Measurements from ENCODE around the gene MYH10.
A peak's percentile ranks its signal among the peaks of the same experiment; 100 is the strongest.
"Not testable (repeated sequence)": the region's sequence is repeated elsewhere in the genome, so short reads cannot be mapped to it uniquely, and the experiment has no call there.

The MYH10 gene

DNA sequence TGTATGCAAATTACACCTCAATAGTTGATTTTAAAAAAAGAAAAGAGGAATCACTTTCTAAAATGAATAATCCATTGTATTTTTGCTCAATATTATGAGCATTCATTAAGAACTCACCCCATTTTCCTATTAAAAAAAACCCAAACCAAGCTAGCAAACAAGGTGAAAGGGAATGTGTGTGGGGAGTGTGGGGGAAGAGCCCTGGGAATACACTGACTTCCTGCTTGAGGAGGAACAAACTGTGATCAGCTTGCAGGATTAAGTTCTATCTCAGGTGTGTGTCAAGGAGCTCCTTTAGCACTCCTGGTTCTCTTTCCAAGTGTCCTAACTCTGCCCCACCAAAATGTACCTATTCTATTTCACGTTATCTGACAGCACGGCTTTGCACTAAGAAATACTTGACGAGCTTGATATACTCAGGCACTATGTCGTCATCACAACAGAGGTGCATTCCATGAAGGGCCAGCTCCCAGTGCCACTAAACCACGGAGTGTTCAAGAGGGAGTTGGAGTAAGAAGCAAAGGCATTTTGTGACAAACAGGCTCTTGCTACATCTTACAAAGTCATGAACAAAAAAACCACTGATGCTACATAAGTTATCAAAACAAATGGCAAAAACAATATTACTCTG lies 73.2 kb downstream of the MYH10 start:
- DNase-seq (ENCODE audit: low spot score), result no peak
- no peak for FAIRE-seq

DNA sequence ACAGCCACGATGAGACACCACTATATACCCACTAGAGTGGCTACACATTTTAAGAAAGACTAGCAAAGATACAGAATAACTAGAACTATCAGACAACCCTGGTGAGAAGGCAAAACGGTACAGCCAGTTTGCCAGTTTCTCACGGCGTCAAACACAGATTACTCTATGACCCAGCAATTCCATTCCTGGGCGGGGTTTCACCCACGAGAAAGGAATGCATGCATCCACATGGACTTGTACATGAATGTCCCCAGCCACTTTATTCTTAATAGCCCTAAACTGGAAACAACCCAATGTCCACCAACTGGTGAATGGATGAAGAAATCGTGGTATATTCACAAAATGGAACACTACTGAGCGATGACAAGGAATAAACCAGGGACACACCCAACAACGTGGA lies 74.5 kb downstream of the MYH10 start:
- DNase-seq (ENCODE audit: low spot score) (no peak), FAIRE-seq (no peak)

DNA sequence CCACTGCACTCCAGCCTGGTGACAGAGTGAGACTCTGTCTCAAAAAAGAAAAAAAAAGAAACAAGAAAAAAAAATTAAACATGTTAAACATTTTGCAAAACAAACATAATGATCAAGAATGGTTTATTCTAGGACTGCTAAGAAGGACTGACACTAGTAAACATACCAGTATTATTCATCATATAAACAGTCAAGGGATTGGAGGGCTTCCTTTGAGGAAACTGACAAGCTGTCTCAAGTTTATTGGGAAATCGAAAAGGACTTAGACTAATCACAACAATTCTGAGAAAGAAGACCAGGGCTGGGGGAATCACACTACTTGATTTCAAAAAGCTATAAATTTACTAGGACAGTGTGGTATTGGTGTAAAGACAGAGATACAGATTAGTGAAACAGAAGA lies 75.5 kb downstream of the MYH10 start:
- DNase-seq (ENCODE audit: low spot score) (no peak), FAIRE-seq (no peak)

DNA sequence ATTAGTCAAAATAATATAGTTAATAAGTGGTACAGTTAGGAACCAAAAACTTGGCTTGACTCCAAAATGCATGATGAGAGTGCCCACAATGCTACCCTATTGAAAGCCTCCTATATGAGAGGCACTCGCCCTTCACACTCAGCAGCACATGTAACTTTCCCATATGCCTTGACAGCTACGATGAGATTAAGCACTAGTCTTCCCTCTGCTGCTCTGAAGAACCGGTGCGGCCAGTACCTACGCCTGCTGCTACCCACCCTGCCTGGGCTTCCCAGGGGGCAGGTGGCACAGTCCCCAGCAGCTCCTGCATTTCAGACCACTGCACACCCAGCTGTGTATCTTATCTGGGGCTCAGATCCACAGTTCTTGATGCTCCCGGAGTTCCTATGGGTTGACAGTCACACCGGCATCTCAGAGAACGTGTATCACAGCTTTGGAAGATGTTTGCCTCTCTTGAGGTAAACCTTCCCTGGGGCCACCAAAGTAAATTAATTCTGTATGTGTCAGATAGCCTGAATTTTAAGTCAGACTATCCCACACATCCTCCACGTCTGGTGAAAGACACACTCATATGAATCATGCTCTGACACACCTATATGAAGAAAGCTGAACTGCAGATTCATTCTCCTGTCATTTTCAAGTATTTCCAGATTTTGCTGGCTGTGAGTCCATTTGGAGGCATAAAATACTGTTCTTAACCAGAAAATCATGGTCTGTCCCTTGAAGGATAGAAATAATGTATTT lies 77.8 kb downstream of the MYH10 start:
- FAIRE-seq (no peak), DNase-seq (ENCODE audit: low spot score) (no peak)

DNA sequence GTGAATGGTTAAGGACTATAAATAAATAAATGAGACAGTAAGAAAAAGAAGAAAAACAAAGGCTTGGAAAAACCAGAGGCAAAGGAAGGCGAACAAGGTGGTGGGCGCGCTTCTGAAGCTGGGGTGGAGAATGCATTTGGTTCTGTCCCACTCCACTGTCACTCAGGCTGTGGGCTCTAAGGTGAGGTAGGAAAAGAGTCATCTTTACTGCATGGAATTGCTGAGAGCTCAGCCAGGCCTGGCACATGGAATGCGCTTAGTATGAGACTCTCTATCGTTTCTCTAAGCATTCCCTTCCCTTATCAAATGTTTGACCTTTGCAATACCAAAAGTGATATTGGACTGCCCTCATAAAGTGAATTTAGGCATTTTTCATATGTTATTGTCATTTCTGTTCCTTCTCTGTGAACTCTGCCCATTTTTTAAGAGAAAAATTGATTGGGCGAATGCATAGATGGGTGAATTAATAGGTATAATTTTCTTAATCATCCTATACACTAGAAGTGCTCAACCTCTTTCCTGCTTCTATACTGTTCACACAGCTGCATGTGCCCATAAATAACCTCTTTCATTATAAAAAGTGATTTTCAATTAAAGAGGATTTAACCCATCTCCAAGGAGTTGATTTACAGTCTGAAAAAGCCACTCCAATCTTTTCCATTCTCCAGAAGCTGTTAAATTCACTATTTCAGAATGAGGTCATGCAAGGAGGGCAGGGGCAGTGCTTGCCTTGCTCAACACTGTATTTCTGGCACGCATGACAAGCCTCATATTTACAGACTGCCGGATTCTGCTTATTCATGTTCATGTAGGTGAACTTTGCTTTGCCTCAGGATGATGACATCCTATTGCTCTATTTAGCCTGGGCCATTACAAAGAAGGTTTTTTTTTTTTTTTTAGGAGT lies 87.7 kb downstream of the MYH10 start:
- DNase-seq (ENCODE audit: low spot score) (peak; percentile 11), FAIRE-seq (no peak)

DNA sequence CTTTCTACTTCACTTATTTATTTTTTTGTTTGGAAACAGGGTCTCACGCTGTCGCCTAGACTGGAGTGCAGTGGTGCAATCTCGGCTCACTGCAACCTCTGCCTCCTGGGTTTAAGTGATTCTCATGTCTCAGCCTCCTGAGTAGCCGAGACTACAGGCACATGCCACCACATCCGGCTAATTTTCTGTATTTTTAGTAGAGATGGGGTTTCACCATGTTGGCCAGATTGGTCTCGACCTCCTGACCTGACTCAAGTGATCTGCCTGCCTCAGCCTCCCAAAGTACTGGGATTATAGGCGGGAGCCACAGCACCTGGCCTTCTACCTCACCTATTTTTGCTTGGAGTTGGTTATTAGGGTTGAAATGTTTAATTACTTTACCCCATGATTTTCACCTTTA lies 90.5 kb downstream of the MYH10 start:
- FAIRE-seq, result not testable (repeated sequence)

DNA sequence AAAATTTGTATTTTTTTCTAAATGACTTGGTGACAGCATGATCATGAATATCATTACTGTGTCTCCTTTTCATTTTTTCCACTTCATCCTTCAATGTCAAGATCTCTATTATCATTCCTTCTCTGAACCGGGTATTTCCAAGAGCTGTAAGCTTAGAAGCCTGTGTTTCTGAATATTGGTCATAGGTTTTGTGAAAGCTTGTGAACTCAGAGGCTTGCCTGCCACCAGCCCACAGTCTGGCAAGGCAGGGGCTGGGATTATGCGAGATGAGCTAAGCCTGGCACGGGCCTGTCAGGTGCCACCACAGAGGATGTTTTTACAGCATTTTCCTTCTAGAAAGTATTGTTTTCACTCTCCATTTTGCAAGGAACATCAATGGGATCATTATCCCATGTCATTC lies 92.8 kb downstream of the MYH10 start:
- DNase-seq (ENCODE audit: low spot score), result no peak
- no peak for FAIRE-seq

More for the DNA sequence above, 90.5 kb downstream of the MYH10 start:
- not testable (repeated sequence) for DNase-seq (ENCODE audit: low spot score)

DNA sequence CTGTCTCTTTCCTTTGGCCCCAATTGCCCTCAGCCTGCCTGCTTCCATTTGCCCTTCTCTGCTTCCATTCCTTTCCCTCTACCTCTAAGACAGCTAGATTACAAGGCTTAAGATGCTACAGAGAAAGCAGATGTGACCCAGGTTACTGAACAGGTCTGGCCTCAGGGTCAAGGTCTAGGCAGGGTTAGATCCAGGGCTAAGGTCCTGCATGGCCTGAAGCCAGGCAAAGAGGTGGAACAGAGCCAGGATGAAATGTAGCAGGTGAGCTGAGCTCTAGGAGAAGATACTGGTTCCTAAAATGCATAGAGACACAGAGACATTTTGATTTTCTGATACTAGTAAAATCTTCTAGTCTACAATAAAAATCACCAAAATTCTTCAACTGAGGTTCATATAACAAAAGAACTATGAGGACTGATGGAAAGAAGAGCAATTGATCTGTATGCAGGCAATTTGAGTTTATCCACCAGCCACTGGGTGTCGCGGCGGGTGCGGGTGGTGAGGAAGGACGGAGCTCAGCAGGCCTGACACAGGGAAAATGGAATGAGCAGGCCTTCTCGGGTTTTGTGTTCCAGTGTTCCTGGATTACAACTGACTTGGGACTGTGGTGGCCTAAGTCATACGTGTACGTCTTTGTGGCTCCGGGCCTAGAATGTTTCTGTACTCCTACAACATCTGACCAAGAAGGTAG lies 95.9 kb downstream of the MYH10 start:
- FAIRE-seq, result no peak

DNA sequence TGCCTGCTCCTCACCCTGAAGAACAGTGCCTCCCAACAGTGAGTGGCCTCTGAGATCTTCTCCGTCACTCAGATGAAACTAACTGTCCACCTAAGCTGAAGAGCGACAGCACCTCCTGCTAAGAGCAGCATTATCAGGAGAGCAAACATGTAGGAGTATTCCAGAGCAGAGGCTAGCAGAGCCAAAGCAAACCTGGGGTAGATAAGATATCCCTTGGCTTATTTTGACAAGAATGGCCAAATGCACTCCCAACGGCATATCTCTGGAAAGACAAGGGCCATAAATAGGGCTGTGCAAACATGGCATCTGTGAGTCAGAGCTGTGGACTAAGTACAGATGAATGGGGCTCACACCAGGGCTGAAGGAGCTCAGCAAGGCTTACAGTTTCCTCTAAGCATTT lies 98.5 kb downstream of the MYH10 start:
- FAIRE-seq (no peak), DNase-seq (ENCODE audit: low spot score) (no peak)

More for the DNA sequence above, 95.9 kb downstream of the MYH10 start:
- no peak for DNase-seq (ENCODE audit: low spot score)

DNA sequence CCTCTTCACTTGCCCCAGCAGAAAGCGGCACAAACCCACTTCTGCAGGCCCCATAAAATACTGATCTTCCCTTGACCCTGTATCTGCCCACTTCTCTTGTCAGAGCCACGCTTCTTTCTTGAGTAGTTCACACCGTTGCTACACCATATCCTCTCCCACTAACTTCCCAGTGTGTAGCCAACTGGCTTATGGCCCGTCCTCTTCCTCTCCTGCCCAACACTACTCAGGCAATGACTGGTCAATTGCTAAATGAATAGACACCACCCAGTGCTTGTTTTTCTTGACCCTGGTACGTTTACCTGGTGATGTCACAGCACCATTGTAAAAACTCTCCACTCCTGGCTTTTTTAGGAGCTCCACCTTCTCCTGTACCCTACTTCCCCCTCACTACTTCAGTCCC lies 107.9 kb downstream of the MYH10 start:
- DNase-seq (ENCODE audit: low spot score) (no peak), FAIRE-seq (no peak)

DNA sequence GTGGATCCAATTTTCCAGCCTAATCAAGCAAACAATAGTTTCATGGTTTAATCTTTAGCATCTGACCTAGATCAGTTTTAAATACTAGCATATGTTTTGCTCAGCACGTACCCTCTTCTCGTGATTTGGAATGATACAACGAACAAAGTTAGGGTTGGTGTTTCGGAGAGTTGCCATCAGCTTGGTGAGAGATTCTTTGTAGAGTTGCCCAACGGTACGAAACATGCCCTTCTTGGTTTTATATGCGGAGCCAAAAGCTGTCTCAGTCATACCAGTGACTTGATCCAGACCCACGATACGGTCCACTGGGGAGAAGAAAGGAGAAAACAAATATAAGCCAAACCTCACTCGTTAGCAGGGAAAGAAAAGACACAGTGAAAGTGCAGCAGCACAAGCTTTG lies 109.5 kb downstream of the MYH10 start:
- DNase-seq (ENCODE audit: low spot score) (no peak), FAIRE-seq (no peak)

DNA sequence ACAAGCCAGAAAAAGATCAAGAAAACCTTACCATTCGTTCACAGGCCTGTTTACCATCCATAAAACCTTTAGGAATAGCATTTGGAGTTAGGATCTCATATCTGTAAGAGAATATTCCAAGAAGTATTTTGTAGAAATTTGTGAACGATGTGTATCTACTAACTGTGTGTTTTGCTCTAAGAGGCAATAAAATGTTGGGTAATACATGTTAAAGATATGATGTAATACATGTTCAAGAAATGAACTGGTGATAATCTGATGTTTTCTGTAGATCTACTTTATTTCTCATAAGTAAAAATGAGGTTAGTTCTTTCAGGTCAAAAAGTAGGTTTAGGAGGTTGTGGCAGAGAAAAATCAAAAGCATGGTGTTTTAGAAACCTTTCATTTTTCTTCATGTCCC lies 111.7 kb downstream of the MYH10 start:
- DNase-seq (ENCODE audit: low spot score) (no peak), FAIRE-seq (no peak)

DNA sequence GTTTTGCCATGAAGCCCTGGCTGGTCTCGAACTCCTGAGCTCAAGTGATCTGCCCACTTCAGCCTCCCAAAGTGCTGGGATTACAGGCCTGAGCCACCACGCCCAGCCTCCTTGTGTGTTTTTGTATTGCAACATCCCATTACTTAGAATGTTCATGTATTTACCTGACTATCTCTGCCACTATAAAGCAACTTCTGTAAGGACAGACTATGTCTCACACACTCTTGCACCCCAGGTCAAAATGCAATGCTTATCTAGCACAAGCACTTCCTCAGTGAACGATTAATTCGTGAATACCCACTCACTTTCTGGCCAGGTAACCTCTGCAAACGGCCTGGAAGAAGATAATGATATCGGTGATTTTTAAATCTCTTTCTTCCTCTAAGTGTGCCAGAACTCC lies 112.2 kb downstream of the MYH10 start:
- no peak for FAIRE-seq

DNA sequence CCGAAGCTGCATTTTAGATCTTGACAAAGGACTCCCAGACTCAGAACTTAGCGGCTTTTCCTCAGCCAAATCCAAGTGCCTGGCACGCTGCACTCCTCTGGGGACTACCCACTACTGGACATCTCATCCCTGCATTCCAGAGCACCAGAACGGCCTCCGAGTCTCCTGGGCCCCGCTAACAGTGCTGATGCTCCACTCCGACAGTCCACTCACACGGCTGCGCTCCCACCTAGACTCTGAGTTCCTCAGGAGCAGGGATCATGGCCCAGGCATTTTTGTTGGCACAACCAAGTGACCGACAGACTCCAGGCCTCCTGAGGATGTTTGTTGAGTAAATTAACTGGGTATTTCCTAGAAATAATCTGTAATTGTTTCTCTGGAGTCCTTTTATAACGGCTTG lies 115.7 kb downstream of the MYH10 start:
- DNase-seq (ENCODE audit: low spot score) (no peak), FAIRE-seq (no peak)

More for the DNA sequence above, 112.2 kb downstream of the MYH10 start:
- no peak for DNase-seq (ENCODE audit: low spot score)

DNA sequence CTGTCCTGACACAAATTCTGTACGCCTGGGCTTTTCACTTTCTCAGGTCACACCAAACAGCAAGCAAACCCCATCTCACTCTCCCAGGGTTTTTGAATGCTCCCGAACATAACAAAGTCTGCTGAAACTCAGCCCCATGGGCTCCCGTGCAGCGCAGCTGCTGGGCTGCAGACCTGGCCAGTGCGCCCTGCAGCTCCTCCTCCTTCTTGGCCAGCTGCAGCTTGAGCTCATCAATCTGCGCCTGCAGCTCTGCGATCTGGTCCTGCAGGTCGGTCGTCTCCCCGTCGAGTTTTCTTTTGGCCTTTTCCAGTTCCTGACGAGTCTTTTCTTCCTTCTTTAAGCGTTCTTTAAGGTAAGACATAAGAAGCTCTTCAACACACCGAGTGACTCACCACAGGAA lies 124.4 kb downstream of the MYH10 start:
- FAIRE-seq (no peak), DNase-seq (ENCODE audit: low spot score) (no peak)

DNA sequence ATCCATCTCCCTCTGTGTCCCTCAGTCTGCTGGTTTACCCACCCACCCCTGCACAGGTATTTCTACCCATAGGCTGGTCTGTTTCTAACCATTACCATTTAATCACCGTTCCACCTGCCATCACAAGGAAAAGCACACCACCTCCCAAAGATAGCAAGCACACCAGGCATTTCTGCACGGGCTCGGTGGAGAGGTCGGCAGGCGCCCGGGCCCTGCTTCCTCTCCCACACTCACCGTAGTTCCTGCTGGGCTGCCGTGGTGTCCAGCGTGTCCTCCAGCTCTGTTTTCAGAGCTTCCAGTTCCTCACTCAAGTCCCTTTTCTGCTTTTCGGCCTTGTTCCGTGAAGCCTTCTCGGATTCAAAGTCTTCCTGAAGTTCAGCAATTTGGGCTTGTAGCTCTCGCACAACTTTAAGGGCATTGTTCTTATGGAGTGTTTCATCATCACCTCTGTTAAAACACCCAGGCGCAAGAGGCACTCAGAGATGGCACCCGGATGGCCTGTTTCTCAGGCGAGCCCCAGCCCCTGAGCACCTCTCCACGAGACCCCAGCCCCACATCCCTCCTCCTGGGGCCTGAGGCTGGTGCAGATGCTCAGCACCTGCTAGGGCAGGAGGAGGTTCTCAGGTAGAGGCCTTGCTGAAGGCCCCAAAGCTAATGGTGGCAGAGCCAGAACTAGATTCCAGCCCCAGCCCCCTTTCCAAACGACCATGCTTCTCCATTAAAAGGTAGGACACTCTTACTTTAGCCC lies 125.9 kb downstream of the MYH10 start:
- FAIRE-seq (no peak), DNase-seq (ENCODE audit: low spot score) (no peak)

DNA sequence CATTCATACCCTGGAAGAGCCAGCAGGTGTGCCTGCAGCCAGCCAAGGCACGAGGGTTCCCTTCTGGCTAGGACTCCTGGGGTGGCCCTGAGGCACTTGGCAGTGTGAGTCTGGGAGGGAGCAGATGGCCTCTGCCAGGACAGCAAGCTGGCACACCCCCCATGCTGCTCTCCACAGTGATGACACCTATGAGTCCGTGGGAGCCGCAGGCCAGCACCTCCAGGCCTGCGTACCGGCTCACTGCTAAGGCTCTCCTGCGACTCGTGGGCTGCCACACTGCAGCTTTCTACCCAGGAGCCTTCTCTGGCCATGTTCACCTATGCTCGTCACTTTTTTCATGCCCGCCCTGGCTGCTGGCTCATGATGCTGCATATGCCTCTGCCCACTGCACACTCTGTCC lies 126.7 kb downstream of the MYH10 start:
- FAIRE-seq, result no peak
- DNase-seq (ENCODE audit: low spot score), result no peak

DNA sequence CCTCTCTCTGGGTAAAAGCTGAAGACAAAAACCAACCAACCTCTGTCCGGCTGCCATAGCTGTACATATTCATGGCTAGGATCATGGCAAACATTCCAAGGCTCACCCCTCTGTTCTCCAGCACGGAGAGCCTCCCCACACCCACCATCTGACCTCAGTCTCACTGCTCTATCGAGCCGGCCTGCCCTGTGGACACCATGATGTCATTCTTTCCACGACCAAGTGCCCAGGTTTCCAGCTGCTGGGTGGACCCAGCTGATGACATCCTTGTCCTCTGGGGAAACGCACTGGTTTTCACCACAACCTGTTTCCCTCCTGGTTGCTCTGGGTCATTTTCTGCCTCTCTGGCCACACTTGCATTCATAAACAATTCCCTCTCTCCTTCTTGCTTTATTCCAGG lies 127.2 kb downstream of the MYH10 start:
- no peak for DNase-seq (ENCODE audit: low spot score)
- no peak for FAIRE-seq

DNA sequence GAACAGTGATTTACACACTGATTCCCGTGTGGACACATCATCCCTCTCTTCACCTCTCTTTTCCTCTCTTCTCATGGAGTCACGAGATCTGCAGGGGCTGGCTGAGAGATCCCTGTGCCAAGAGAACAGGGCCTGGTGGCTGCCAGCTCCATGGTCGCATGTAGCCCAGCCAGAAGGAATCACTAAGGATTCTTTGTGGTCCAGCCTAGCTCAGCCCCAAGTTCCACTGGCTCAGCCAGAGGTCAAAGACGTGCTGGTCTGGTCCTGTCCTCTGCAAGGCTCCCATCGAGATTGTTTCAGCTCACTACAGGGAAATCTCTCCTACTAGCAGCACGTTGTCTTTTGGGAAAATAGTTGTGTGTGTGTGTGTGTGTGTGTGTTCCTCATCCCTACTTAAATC lies 128.4 kb downstream of the MYH10 start:
- no peak for FAIRE-seq

DNA sequence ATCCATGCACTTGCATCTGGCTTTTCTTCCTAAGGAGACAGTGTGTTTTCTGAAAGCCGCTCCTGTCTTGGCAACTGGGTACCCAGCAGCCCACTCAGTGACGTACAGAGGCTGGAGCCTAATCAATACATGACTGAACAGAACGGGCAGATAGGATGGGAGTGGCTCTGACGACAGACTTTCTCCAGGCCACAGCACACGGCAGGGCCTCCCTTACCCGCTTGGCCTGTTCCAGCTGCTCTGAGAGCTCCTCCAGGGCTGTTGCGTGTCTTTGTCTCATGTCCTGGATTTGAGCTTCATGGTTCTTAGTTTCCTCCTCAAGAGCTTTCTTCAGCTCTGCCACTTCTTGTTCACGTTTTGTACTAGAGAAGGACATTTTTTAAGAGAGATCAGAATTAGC lies 129.9 kb downstream of the MYH10 start:
- DNase-seq (ENCODE audit: low spot score), result no peak
- no peak for FAIRE-seq

More for the DNA sequence above, 128.4 kb downstream of the MYH10 start:
- no peak for DNase-seq (ENCODE audit: low spot score)

DNA sequence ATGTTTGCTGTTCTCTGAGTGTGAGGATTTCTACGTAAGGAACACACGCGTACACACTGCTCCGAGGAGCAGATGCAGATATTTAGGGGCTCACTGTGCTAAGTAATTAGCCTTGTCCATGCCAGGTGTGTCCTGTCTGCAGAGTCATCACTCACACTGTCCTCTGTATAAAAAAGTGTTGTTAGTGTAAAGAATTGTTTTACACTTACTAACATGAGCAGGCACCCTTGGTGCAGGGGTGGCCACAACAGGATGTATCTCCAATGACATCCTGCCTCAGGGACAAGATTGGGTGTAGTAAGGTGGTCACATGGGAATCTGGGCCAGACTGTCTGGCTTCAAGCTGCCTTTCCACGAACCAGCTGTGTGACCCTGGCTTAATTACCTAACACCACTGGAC lies 130.9 kb downstream of the MYH10 start:
- DNase-seq (ENCODE audit: low spot score) (no peak), FAIRE-seq (no peak)

Measured in RCC 7860 (cell line).